SK-N-SH treated with all-trans-retinoic acid at 6 μM for 48 hours (cell line): Measurements from ENCODE around the gene MKS1.

Experiments
- BACH2 ChIP-seq: fragments of 250-450 bp; sonication (Bioruptor Pico); IDR thresholded peaks from 2 replicates; pipeline ENCODE4 v1.9.0; 2021; ENCODE audit warnings: mild to moderate bottlenecking, borderline replicate concordance
- ZFP3 ChIP-seq: fragments of 250-450 bp; sonication (Bioruptor Pico); IDR thresholded peaks from 2 replicates; pipeline ENCODE4 v1.5.0; 2020; ENCODE audit warnings: mild to moderate bottlenecking, moderate library complexity
- ZFP30 ChIP-seq: fragments of 450-650 bp; formaldehyde crosslinking; IDR thresholded peaks from 2 replicates; pipeline ENCODE4 v1.5.0; 2022; ENCODE audit warnings: mild to moderate bottlenecking, moderate library complexity
- ZNF565 ChIP-seq: fragments of 450-650 bp; formaldehyde crosslinking; conservative IDR thresholded peaks from 2 replicates; pipeline ENCODE4 v1.5.0; 2020; ENCODE audit warnings: low read depth, mild to moderate bottlenecking, moderate library complexity
- ZNF8 ChIP-seq: fragments of 450-650 bp; formaldehyde crosslinking; IDR thresholded peaks from 2 replicates; pipeline ENCODE4 v1.5.0; 2020; ENCODE audit warnings: mild to moderate bottlenecking, moderate library complexity
- TF ChIP-seq, protein P1 (sequence below): fragments of 250-450 bp; sonication (Bioruptor Pico); IDR thresholded peaks from 2 replicates; pipeline ENCODE4 v1.8.0; 2020; ENCODE audit warnings: mild to moderate bottlenecking, moderate library complexity, borderline replicate concordance
- TF ChIP-seq, protein P2 (sequence below): fragments of 250-450 bp; sonication (Bioruptor Pico); IDR thresholded peaks from 2 replicates; pipeline ENCODE4 v1.5.1; 2020; ENCODE audit warnings: low read depth, mild to moderate bottlenecking, moderate library complexity
- TF ChIP-seq, protein P3 (sequence below): fragments of 250-450 bp; sonication (Bioruptor Pico); IDR thresholded peaks from 2 replicates; pipeline ENCODE4 v1.5.1; 2021; ENCODE audit warnings: mild to moderate bottlenecking, moderate library complexity

DNA sequence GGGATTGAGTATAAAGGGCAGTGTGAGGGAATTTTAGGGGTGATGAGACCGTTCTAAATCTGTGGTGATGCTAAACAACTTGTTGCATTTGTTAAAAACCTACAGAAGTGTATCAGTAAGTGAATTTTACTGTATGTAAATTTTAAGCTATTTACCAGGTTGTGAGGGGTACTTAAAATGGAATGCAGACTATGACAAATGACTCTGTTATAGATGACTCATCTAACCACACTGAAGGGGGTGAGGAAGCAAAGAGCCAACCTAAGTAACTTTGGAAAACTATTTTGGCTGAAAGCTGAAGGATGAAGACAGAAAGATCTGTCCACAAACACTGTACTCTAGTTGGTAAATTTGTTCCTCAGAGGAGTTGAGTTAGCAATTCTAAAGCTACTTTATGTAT lies 5.3 kb upstream of the MKS1 start:
- TF ChIP-seq, protein P1, sequence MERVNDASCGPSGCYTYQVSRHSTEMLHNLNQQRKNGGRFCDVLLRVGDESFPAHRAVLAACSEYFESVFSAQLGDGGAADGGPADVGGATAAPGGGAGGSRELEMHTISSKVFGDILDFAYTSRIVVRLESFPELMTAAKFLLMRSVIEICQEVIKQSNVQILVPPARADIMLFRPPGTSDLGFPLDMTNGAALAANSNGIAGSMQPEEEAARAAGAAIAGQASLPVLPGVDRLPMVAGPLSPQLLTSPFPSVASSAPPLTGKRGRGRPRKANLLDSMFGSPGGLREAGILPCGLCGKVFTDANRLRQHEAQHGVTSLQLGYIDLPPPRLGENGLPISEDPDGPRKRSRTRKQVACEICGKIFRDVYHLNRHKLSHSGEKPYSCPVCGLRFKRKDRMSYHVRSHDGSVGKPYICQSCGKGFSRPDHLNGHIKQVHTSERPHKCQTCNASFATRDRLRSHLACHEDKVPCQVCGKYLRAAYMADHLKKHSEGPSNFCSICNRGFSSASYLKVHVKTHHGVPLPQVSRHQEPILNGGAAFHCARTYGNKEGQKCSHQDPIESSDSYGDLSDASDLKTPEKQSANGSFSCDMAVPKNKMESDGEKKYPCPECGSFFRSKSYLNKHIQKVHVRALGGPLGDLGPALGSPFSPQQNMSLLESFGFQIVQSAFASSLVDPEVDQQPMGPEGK, result peak; percentile 51; the same call in 1 of the 2 replicates
- TF ChIP-seq, protein P2, sequence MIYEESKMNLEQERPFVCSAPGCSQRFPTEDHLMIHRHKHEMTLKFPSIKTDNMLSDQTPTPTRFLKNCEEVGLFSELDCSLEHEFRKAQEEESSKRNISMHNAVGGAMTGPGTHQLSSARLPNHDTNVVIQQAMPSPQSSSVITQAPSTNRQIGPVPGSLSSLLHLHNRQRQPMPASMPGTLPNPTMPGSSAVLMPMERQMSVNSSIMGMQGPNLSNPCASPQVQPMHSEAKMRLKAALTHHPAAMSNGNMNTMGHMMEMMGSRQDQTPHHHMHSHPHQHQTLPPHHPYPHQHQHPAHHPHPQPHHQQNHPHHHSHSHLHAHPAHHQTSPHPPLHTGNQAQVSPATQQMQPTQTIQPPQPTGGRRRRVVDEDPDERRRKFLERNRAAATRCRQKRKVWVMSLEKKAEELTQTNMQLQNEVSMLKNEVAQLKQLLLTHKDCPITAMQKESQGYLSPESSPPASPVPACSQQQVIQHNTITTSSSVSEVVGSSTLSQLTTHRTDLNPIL (CRISPR knock-in tag), result 0 out of 2 replicates have a peak, but pooled peaks have one; percentile 40
- TF ChIP-seq ZNF8 (CRISPR knock-in tag), result no peak
- no peak for TF ChIP-seq BACH2 (CRISPR knock-in tag)
- TF ChIP-seq, protein P3, sequence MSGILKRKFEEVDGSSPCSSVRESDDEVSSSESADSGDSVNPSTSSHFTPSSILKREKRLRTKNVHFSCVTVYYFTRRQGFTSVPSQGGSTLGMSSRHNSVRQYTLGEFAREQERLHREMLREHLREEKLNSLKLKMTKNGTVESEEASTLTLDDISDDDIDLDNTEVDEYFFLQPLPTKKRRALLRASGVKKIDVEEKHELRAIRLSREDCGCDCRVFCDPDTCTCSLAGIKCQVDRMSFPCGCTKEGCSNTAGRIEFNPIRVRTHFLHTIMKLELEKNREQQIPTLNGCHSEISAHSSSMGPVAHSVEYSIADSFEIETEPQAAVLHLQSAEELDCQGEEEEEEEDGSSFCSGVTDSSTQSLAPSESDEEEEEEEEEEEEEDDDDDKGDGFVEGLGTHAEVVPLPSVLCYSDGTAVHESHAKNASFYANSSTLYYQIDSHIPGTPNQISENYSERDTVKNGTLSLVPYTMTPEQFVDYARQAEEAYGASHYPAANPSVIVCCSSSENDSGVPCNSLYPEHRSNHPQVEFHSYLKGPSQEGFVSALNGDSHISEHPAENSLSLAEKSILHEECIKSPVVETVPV, result no peak
- no peak for TF ChIP-seq ZNF565 (CRISPR knock-in tag)
- no peak for TF ChIP-seq ZFP3 (CRISPR knock-in tag)
- TF ChIP-seq ZFP30, result no peak
